SK-N-SH (cell line): ENCODE results near the gene ASIC1. TPM values are rescaled to one million over a fixed set of nuclear protein-coding genes. Genes with fewer than 3 reads are reported as not detected.

Source experiments
- CTCF ChIA-PET: fragments of 300-600, 350-600 bp; formaldehyde crosslinking; extraction: SDS; loops from one replicate; lab custom pipeline; 2021; lab: Yijun Ruan, JAX
- POLR2A ChIA-PET: fragments of 350-600 bp; sonication (Branson Sonifier 250); formaldehyde crosslinking; extraction: SDS; loops from one replicate; lab custom pipeline; 2020; ENCODE audit warnings: antibody characterized with exemption, inconsistent platforms; lab: Yijun Ruan, JAX
- DNase-seq: peaks from one replicate; pipeline ENCODE4 v3.0.0; 2012
- H2AFZ ChIP-seq: fragments of 200-600 bp; sonication (generic); 2 replicates; pipeline ENCODE4 v1.8.1; 2016; ENCODE audit warnings: antibody characterized with exemption, mild to moderate bottlenecking, low read depth
- H3F3A ChIP-seq: fragments of 200-600 bp; sonication (generic); replicated peaks from 2 replicates; pipeline ENCODE3; 2016; ENCODE audit warnings: antibody characterized with exemption, mild to moderate bottlenecking; ENCODE audit not compliant: insufficient read depth
- H3K27ac ChIP-seq, 2 experiments: fragments of 200-500 bp in 1 of 2; fragments of 200-600 bp in 1 of 2; sonication (Bioruptor generic) in 1 of 2; sonication (generic), shearing (Covaris generic) in 1 of 2; 2 replicates each; pipeline versions ENCODE4 v1.5.1 to v1.6.1; 2014 to 2016; ENCODE audit warnings: low read depth in 2 of 2, inconsistent platforms in 1 of 2, low read length in 1 of 2, mild to moderate bottlenecking in 1 of 2, mixed read lengths in 1 of 2
- H3K27me3 ChIP-seq: fragments of 200-600 bp; sonication (generic), shearing (Covaris generic); 2 replicates; pipeline ENCODE4 v1.6.1; 2016; ENCODE audit warnings: mixed run types; ENCODE audit not compliant: insufficient read depth
- H3K36me3 ChIP-seq, 2 experiments: fragments of 200-500 bp in 1 of 2; fragments of 200-600 bp in 1 of 2; sonication (Bioruptor generic) in 1 of 2; sonication (generic) in 1 of 2; replicated peaks in 1 of 2; 2 replicates each; pipeline versions ENCODE3 to v1.5.1; 2014 to 2016; ENCODE audit warnings: low read length in 1 of 2, mild to moderate bottlenecking in 1 of 2; ENCODE audit not compliant: insufficient read depth in 2 of 2, control insufficient read depth in 1 of 2
- H3K4me1 ChIP-seq, 2 experiments: fragments of 200-500 bp in 1 of 2; fragments of 200-600 bp in 1 of 2; sonication (Bioruptor generic) in 1 of 2; sonication (generic), shearing (Covaris generic) in 1 of 2; 2 replicates each; pipeline versions ENCODE4 v1.5.1 to v1.6.1; 2014 to 2016; ENCODE audit warnings: low read depth in 1 of 2, low read length in 1 of 2, mixed run types in 1 of 2; ENCODE audit not compliant: insufficient read depth in 2 of 2, control insufficient read depth in 1 of 2
- H3K4me2 ChIP-seq: fragments of 200-600 bp; sonication (generic), shearing (Covaris generic); 2 replicates; pipeline ENCODE4 v1.6.1; 2017; ENCODE audit warnings: mixed run types
- H3K4me3 ChIP-seq, 2 experiments: fragments of 200-500 bp in 1 of 2; fragments of 200-600 bp in 1 of 2; sonication (Bioruptor generic) in 1 of 2; sonication (generic), shearing (Covaris generic) in 1 of 2; 2 replicates each; pipeline versions ENCODE4 v1.5.1 to v1.8.1; 2014 to 2016; ENCODE audit warnings: low read depth in 2 of 2, inconsistent platforms in 1 of 2, low read length in 1 of 2, mild to moderate bottlenecking in 1 of 2, mixed read lengths in 1 of 2, moderate library complexity in 1 of 2
- H3K79me2 ChIP-seq: fragments of 200-600 bp; sonication (generic); 2 replicates; pipeline ENCODE4 v1.8.1; 2017; ENCODE audit warnings: mild to moderate bottlenecking; ENCODE audit not compliant: insufficient read depth
- H3K9ac ChIP-seq: fragments of 200-600 bp; sonication (generic); 2 replicates; pipeline ENCODE4 v1.6.1; 2017; ENCODE audit warnings: mixed run types
- H3K9me2 ChIP-seq: fragments of 200-600 bp; sonication (generic); 2 replicates; pipeline ENCODE4 v1.6.1; 2017; ENCODE audit warnings: mixed run types
- H3K9me3 ChIP-seq: fragments of 200-600 bp; sonication (generic); 2 replicates; pipeline ENCODE4 v1.6.1; 2017; ENCODE audit warnings: mixed run types, mild to moderate bottlenecking, moderate library complexity
- H4K20me1 ChIP-seq: fragments of 200-600 bp; sonication (generic); 2 replicates; pipeline ENCODE4 v1.6.1; 2017; ENCODE audit warnings: mild to moderate bottlenecking, mixed run types; ENCODE audit not compliant: insufficient read depth
- ELF1 ChIP-seq: IDR thresholded peaks from 2 replicates; pipeline ENCODE4 v1.4.0; 2012
- WGBS: methylation state at CpG from one replicate; pipeline ENCODE4 v1.1.6; 2017; ENCODE audit warnings: low lambda C conversion rate; 5-methylcytosine and 5-hydroxymethylcytosine counted together
- polyA plus RNA-seq, 3 experiments: library from polyadenylated mRNA; depleted of rRNA; stranded (reverse); fragments of >200 nt; gene quantifications; 2 replicates each; pipeline ENCODE4 v1.2.3, GENCODE V29; 2012
- TF ChIP-seq, protein P1 (sequence below): IDR thresholded peaks from 2 replicates; pipeline ENCODE4 v1.6.1; 2012; ENCODE audit warnings: mild to moderate bottlenecking, low read depth, low read length, moderate library complexity
- TF ChIP-seq, protein P2 (sequence below): IDR thresholded peaks from 2 replicates; pipeline ENCODE4; 2012
- TF ChIP-seq, protein P3 (sequence below): IDR thresholded peaks from 2 replicates; pipeline ENCODE4 v1.4.0; 2012; ENCODE audit warnings: low read depth, borderline replicate concordance

Gene ASIC1
- polyA plus RNA-seq, 1 of the 3 experiments (the other 2 are of a cell fraction), result 28.4 TPM

DNA sequence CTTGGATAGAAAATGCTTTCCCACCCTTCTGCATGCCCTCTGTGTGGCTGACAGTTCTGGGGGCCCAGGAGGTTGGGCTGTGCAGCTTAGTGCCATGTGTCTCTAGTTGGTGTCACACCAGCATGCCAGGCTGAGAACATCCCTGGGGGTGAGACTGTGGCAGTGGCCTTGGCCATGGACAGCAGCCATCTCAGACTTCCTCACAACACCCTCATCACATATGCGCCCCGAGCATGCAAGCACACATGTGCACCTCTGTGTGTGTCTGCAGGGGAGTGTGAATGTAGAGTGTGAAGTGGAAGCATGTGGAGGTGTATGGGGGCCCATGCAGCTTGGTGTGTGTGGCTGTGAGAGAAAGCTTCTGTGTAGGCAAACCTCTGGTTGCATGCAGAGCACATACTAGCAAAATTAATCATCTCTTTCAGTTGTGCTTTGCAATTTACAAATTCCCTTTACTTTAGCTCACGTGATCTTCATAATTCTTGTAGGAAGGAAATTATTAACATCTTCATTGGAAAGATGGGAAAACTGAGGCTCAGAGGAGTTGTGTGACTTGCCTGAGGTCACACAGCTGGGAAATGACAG, 8.4 kb downstream of the ASIC1 start:
- H3K4me1 ChIP-seq, result peaks cover 9 to 19% of the 10 kb centered on the region in 2 experiments; a peak in 2 of 4 replicates
- H3K36me3 ChIP-seq, result peaks cover 0 to 10% of the 10 kb centered on the region in 2 experiments
- H3K79me2 ChIP-seq, result no peaks in the 10 kb centered on the region
- H4K20me1 ChIP-seq, result no peaks in the 10 kb centered on the region
- no peaks in the 10 kb centered on the region for H3F3A ChIP-seq
- no peak overlapping the region for H2AFZ ChIP-seq
- no peak overlapping the region for H3K4me3 ChIP-seq
- CTCF ChIA-PET, result interaction anchor here (1.0 to 37.6 kb wide), 10 partner anchors 5 to 417 kb away, joined by 3 to 1401 read pairs (median 12); partner anchors contain the start of genes AQP5, AQP6 and ASIC1
- H3K9me2 ChIP-seq, result no peaks in the 10 kb centered on the region
- no peak overlapping the region for H3K9ac ChIP-seq
- 0 out of 2 replicates have a peak overlapping the region, but pooled peaks have one; percentile 34 for H3K4me2 ChIP-seq
- no peaks in the 10 kb centered on the region for H3K27me3 ChIP-seq
- no peak for TF ChIP-seq ELF1
- TF ChIP-seq, protein P1, sequence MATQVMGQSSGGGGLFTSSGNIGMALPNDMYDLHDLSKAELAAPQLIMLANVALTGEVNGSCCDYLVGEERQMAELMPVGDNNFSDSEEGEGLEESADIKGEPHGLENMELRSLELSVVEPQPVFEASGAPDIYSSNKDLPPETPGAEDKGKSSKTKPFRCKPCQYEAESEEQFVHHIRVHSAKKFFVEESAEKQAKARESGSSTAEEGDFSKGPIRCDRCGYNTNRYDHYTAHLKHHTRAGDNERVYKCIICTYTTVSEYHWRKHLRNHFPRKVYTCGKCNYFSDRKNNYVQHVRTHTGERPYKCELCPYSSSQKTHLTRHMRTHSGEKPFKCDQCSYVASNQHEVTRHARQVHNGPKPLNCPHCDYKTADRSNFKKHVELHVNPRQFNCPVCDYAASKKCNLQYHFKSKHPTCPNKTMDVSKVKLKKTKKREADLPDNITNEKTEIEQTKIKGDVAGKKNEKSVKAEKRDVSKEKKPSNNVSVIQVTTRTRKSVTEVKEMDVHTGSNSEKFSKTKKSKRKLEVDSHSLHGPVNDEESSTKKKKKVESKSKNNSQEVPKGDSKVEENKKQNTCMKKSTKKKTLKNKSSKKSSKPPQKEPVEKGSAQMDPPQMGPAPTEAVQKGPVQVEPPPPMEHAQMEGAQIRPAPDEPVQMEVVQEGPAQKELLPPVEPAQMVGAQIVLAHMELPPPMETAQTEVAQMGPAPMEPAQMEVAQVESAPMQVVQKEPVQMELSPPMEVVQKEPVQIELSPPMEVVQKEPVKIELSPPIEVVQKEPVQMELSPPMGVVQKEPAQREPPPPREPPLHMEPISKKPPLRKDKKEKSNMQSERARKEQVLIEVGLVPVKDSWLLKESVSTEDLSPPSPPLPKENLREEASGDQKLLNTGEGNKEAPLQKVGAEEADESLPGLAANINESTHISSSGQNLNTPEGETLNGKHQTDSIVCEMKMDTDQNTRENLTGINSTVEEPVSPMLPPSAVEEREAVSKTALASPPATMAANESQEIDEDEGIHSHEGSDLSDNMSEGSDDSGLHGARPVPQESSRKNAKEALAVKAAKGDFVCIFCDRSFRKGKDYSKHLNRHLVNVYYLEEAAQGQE, result 0 out of 2 replicates have a peak, but pooled peaks have one; percentile 27
- DNase-seq, result no peak
- H3K27ac ChIP-seq, result peak overlapping the region in 1 of 2 experiments; percentile 64; a peak in 2 of 4 replicates
- no peaks in the 10 kb centered on the region for H3K9me3 ChIP-seq
- 87% methylated on average over 3 of the region's 3 CpGs for WGBS
- POLR2A ChIA-PET, result no interaction called here

DNA sequence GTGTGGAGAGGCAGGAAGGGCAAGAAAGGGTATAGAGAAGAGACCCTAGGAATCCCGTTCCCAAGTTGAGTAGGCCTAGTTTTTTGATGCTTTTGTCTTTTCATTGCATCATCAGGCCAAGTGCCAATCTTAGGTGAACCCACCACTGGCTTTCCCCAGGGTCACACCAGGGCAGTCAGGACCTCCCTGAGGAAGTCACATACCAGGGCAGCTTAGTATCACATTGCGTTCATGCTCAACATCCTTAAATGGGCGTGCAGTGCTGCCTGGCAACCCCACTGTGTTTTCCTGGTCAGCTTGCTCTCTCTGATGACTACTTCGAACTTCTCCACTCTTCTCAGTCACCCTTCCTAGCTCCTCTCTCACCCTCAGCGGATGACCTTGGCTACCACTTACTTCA, 9.0 kb downstream of the ASIC1 start:
- Histone ChIP-seq H3K36me3 (peaks cover 0 to 6% of the 10 kb centered on the region in 2 experiments), H3K4me2 (peak overlapping the region; percentile 34; the same call in 1 of the 2 replicates), H2AFZ (no peak overlapping the region), H3K9ac (no peak overlapping the region), H3K79me2 (no peaks in the 10 kb centered on the region), H3K4me3 (no peak overlapping the region), H3K9me2 (no peaks in the 10 kb centered on the region), H3K4me1 (peaks cover 9 to 19% of the 10 kb centered on the region in 2 experiments; a peak in 2 of 4 replicates), H3K9me3 (no peaks in the 10 kb centered on the region), H3K27me3 (no peaks in the 10 kb centered on the region), H4K20me1 (no peaks in the 10 kb centered on the region), H3K27ac (peak overlapping the region in 1 of 2 experiments; percentile 64; a peak in 2 of 4 replicates), H3F3A (no peaks in the 10 kb centered on the region)
- CTCF ChIA-PET, result interaction anchor here (0.6 to 37.6 kb wide), 10 partner anchors 6 to 417 kb away, joined by 3 to 1401 read pairs (median 12); partner anchors contain the start of genes AQP5, AQP6 and ASIC1
- POLR2A ChIA-PET, result no interaction called here
- no peak for DNase-seq
- TF ChIP-seq, protein P2, sequence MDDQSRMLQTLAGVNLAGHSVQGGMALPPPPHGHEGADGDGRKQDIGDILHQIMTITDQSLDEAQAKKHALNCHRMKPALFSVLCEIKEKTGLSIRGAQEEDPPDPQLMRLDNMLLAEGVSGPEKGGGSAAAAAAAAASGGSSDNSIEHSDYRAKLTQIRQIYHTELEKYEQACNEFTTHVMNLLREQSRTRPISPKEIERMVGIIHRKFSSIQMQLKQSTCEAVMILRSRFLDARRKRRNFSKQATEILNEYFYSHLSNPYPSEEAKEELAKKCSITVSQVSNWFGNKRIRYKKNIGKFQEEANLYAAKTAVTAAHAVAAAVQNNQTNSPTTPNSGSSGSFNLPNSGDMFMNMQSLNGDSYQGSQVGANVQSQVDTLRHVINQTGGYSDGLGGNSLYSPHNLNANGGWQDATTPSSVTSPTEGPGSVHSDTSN, result no peak
- TF ChIP-seq, protein P3, sequence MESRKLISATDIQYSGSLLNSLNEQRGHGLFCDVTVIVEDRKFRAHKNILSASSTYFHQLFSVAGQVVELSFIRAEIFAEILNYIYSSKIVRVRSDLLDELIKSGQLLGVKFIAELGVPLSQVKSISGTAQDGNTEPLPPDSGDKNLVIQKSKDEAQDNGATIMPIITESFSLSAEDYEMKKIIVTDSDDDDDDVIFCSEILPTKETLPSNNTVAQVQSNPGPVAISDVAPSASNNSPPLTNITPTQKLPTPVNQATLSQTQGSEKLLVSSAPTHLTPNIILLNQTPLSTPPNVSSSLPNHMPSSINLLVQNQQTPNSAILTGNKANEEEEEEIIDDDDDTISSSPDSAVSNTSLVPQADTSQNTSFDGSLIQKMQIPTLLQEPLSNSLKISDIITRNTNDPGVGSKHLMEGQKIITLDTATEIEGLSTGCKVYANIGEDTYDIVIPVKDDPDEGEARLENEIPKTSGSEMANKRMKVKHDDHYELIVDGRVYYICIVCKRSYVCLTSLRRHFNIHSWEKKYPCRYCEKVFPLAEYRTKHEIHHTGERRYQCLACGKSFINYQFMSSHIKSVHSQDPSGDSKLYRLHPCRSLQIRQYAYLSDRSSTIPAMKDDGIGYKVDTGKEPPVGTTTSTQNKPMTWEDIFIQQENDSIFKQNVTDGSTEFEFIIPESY, result no peak
- 47% methylated on average over 5 of the region's 5 CpGs for WGBS
